ENCODE data around the gene PLEKHM2.

DNA sequence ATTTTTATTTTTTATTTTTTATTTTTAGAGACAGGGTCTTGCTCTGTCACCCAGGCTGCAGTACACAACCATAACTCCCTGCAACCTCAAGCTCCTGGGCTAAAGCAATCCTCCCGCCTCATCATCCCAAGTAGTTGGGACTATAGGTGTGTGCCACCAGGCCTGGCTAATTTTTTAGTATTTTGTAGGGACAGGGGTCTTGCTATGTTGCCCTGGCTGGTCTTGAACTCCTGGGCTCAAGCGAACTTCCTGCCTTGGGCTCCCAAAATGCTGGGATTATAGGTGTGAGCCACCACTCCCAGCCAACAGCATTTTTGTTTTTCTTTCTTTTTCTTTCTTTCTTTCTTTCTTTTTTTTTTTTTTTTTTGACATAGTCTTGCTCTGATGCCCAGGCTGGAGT is 14.1 kb downstream of the PLEKHM2 start:
- TF ChIP-seq, protein P1, sequence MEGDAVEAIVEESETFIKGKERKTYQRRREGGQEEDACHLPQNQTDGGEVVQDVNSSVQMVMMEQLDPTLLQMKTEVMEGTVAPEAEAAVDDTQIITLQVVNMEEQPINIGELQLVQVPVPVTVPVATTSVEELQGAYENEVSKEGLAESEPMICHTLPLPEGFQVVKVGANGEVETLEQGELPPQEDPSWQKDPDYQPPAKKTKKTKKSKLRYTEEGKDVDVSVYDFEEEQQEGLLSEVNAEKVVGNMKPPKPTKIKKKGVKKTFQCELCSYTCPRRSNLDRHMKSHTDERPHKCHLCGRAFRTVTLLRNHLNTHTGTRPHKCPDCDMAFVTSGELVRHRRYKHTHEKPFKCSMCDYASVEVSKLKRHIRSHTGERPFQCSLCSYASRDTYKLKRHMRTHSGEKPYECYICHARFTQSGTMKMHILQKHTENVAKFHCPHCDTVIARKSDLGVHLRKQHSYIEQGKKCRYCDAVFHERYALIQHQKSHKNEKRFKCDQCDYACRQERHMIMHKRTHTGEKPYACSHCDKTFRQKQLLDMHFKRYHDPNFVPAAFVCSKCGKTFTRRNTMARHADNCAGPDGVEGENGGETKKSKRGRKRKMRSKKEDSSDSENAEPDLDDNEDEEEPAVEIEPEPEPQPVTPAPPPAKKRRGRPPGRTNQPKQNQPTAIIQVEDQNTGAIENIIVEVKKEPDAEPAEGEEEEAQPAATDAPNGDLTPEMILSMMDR (IDR thresholded peaks at IDR 0.05; ENCODE audit: insufficient read depth, low read length), result no peak
- TF ChIP-seq, protein P2, sequence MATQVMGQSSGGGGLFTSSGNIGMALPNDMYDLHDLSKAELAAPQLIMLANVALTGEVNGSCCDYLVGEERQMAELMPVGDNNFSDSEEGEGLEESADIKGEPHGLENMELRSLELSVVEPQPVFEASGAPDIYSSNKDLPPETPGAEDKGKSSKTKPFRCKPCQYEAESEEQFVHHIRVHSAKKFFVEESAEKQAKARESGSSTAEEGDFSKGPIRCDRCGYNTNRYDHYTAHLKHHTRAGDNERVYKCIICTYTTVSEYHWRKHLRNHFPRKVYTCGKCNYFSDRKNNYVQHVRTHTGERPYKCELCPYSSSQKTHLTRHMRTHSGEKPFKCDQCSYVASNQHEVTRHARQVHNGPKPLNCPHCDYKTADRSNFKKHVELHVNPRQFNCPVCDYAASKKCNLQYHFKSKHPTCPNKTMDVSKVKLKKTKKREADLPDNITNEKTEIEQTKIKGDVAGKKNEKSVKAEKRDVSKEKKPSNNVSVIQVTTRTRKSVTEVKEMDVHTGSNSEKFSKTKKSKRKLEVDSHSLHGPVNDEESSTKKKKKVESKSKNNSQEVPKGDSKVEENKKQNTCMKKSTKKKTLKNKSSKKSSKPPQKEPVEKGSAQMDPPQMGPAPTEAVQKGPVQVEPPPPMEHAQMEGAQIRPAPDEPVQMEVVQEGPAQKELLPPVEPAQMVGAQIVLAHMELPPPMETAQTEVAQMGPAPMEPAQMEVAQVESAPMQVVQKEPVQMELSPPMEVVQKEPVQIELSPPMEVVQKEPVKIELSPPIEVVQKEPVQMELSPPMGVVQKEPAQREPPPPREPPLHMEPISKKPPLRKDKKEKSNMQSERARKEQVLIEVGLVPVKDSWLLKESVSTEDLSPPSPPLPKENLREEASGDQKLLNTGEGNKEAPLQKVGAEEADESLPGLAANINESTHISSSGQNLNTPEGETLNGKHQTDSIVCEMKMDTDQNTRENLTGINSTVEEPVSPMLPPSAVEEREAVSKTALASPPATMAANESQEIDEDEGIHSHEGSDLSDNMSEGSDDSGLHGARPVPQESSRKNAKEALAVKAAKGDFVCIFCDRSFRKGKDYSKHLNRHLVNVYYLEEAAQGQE (IDR thresholded peaks at IDR 0.05; ENCODE audit: insufficient replicate concordance, low read depth), result no peak
- TF ChIP-seq POLR2AphosphoS5 (IDR thresholded peaks at IDR 0.05; ENCODE audit: low read depth) (no peak), SPI1 (IDR thresholded peaks at IDR 0.05; ENCODE audit: borderline replicate concordance, low read depth) (no peak)

All from HL-60 (cell line).